ENCODE results near the gene NEK8.

DNA sequence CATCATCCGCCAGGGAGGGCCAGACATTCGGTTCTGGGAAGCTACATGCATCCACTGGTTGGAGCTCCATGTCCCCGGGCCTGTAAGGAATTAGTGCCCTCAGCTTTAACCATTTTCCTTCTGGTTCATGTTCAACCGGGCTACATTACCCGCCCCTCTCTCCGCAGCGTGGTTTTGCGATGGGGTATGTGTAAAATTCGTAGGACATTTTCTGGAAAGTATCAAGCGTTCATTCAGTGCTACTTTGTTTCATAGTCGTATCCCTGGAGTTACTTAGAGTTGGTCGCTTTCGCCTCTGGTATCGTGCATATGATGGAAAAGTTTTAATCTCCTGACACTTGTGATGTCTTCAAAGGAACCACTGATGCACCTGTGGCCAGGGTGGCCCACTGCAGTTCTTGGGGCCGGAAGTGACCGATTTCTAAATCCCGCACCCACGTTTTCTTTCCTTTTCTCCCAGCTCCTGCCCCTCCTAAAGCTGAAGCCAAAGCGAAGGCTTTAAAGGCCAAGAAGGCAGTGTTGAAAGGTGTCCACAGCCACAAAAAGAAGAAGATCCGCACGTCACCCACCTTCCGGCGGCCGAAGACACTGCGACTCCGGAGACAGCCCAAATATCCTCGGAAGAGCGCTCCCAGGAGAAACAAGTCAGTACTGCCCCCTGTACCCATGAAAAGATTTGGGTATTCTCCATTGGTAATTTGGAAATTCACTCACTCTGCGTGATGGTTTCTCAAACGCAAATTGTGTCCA, 8.2 kb upstream of the NEK8 start:
- TF ChIP-seq, protein P1, sequence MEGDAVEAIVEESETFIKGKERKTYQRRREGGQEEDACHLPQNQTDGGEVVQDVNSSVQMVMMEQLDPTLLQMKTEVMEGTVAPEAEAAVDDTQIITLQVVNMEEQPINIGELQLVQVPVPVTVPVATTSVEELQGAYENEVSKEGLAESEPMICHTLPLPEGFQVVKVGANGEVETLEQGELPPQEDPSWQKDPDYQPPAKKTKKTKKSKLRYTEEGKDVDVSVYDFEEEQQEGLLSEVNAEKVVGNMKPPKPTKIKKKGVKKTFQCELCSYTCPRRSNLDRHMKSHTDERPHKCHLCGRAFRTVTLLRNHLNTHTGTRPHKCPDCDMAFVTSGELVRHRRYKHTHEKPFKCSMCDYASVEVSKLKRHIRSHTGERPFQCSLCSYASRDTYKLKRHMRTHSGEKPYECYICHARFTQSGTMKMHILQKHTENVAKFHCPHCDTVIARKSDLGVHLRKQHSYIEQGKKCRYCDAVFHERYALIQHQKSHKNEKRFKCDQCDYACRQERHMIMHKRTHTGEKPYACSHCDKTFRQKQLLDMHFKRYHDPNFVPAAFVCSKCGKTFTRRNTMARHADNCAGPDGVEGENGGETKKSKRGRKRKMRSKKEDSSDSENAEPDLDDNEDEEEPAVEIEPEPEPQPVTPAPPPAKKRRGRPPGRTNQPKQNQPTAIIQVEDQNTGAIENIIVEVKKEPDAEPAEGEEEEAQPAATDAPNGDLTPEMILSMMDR (IDR thresholded peaks at IDR 0.05) = no peak
- no peak for TF ChIP-seq POLR2A (IDR thresholded peaks at IDR 0.05)
